ENCODE data around the gene POLRMT. TPM values are rescaled to one million over a fixed set of nuclear protein-coding genes. Genes with fewer than 3 reads are reported as not detected.
"Not testable (repeated sequence)": the region's sequence is repeated elsewhere in the genome, so short reads cannot be mapped to it uniquely, and the experiment has no call there.

Gene POLRMT
- polyA plus RNA-seq (ENCODE audit: insufficient read length in 4 of 4): 10 to 100 TPM; 37.1 to 65.9 (median 53.1) TPM

- peak; percentile 93 to 97 (median 95) for DNase-seq (ENCODE audit: low read depth in 4 of 4, low spot score in 3 of 4)
These were observed at the start of gene POLRMT for GRCh38 chr19:633068-633785. Gene POLRMT, minus strand, starts transcription at chr19:633537. Its CDS starts 25 bp downstream, at chr19:633512.

GRCh38 chr19:682678-683320 lies 49.5 kb upstream of the POLRMT start:
- DNase-seq (ENCODE audit: low read depth in 4 of 4, low spot score in 3 of 4): no peak

- no peak for DNase-seq (ENCODE audit: low read depth in 4 of 4, low spot score in 3 of 4)
These were observed 48.0 kb upstream of the POLRMT start for GRCh38 chr19:681029-682019.

GRCh38 chr19:680287-681028 lies 47.1 kb upstream of the POLRMT start:
- peak; percentile 91 to 93 (median 92) for DNase-seq (ENCODE audit: low read depth in 4 of 4, low spot score in 3 of 4)

- DNase-seq (ENCODE audit: low read depth in 4 of 4, low spot score in 3 of 4): no peak
These were observed 46.3 kb upstream of the POLRMT start for GRCh38 chr19:679418-680286.

GRCh38 chr19:678791-679388 lies 45.6 kb upstream of the POLRMT start:
- DNase-seq (ENCODE audit: low read depth in 4 of 4, low spot score in 3 of 4): no peak

GRCh38 chr19:677601-678436 lies 44.5 kb upstream of the POLRMT start:
- DNase-seq (ENCODE audit: low read depth in 4 of 4, low spot score in 3 of 4): no peak

- no peak for DNase-seq (ENCODE audit: low read depth in 4 of 4, low spot score in 3 of 4)
These were observed 43.9 kb upstream of the POLRMT start for GRCh38 chr19:677201-677600.

- DNase-seq (ENCODE audit: low read depth in 4 of 4, low spot score in 3 of 4): no peak
These were observed 43.2 kb upstream of the POLRMT start, which contains the start of gene FSTL3 for GRCh38 chr19:676339-677105. Gene FSTL3, plus strand, starts transcription at chr19:676392. Its CDS starts 32 bp downstream, at chr19:676424.

- no peak for DNase-seq (ENCODE audit: low read depth in 4 of 4, low spot score in 3 of 4)
These were observed 42.6 kb upstream of the POLRMT start for GRCh38 chr19:676007-676338.

- no peak for DNase-seq (ENCODE audit: low read depth in 4 of 4, low spot score in 3 of 4)
These were observed 41.2 kb upstream of the POLRMT start for GRCh38 chr19:674282-675151.

- no peak for DNase-seq (ENCODE audit: low read depth in 4 of 4, low spot score in 3 of 4)
These were observed 37.3 kb upstream of the POLRMT start for GRCh38 chr19:670609-671075.

GRCh38 chr19:668675-669434 lies 35.5 kb upstream of the POLRMT start:
- not testable (repeated sequence) for DNase-seq (ENCODE audit: low read depth in 4 of 4, low spot score in 3 of 4)

GRCh38 chr19:666985-667573 lies 33.7 kb upstream of the POLRMT start:
- not testable (repeated sequence) for DNase-seq (ENCODE audit: low read depth in 4 of 4, low spot score in 3 of 4)

GRCh38 chr19:664913-665443 lies 31.6 kb upstream of the POLRMT start:
- DNase-seq (ENCODE audit: low read depth in 4 of 4, low spot score in 3 of 4): peak in 3 of 4 donors; percentile 54 to 71 (median 66)
